T-helper 17 cell (primary cell): Measurements from ENCODE around the gene CTXN3. TPM values are rescaled to one million over a fixed set of nuclear protein-coding genes. Genes with fewer than 3 reads are reported as not detected.

Experiments used
- ATAC-seq: fragments of 150-1000 bp; cut with Tn5 transposase; 2 replicates; pipeline ENCODE4 v1.10.0; 2021; ENCODE audit warnings: mild to moderate bottlenecking, moderate library complexity
- DNase-seq, 3 donors: peaks; one replicate each; pipeline versions ENCODE4 v3.0.0 to v3.0.0-alpha.2; 2020 to 2021
- H3K9me3 ChIP-seq: one replicate; pipeline ENCODE4 v1.7.0; 2013; ENCODE audit warnings: low read length, mild to moderate bottlenecking; ENCODE audit not compliant: control insufficient read depth, poor library complexity, severe bottlenecking
- H3K27ac Mint-ChIP-seq: one replicate; pipeline ENCODE4 v1.8.0; 2022; ENCODE audit warnings: mild to moderate bottlenecking, moderate library complexity, mixed read lengths
- H3K27me3 Mint-ChIP-seq: one replicate; pipeline ENCODE4 v1.8.0; 2022; ENCODE audit warnings: mixed read lengths
- H3K36me3 Mint-ChIP-seq: one replicate; pipeline ENCODE4 v1.8.0; 2022; ENCODE audit warnings: low read depth, mixed read lengths
- H3K4me1 Mint-ChIP-seq: one replicate; pipeline ENCODE4 v1.8.0; 2022; ENCODE audit warnings: mild to moderate bottlenecking, mixed read lengths
- H3K4me3 Mint-ChIP-seq: one replicate; pipeline ENCODE4 v1.8.0; 2022; ENCODE audit warnings: mild to moderate bottlenecking, moderate library complexity, mixed read lengths
- total RNA-seq, 4 donors: library from RNA in 2 of 4; stranded (reverse) in 2 of 4; gene quantifications; one replicate each; pipeline ENCODE4 v1.2.3 and lab custom pipeline; 2022 to 2026

The CTXN3 gene
- total RNA-seq, 2 donors from 2014 or later: not detected

DNA sequence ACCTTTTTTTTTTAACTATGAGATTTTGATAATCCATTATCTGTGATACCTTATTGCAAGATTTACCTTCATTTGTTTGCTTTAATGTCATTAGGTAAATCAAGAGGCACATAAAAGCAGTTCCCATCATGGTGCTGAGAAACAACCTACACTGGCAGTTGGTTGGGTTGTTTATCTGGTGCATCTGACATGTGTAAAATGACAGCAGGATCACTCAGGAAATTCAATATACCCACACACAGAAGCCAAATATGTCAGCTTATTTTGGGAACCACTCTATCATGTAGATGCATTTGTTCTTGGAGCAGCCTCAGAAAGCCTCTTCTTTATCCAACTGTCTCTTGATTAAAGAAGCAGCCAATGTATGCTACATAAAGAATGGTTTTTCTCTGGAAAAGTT, 46.5 kb downstream of the CTXN3 start:
- Mint-ChIP-seq H3K36me3 (no peaks in the 10 kb centered on the region), H3K27ac (no peak overlapping the region), H3K4me1 (no peaks in the 10 kb centered on the region), H3K4me3 (no peak overlapping the region), H3K27me3 (peaks cover 18% of the 10 kb centered on the region)
- DNase-seq: no peak
- no peak for ATAC-seq
- no peaks in the 10 kb centered on the region for H3K9me3 ChIP-seq

GRCh38 chr5:127696683-127697082, 47.8 kb downstream of the CTXN3 start:
- no peak for DNase-seq
- H3K27me3 Mint-ChIP-seq: peaks cover 18% of the 10 kb centered on the region
- no peaks in the 10 kb centered on the region for H3K9me3 ChIP-seq
- ATAC-seq: no peak
- no peak overlapping the region for H3K4me3 Mint-ChIP-seq
- no peaks in the 10 kb centered on the region for H3K4me1 Mint-ChIP-seq
- no peaks in the 10 kb centered on the region for H3K36me3 Mint-ChIP-seq
- no peak overlapping the region for H3K27ac Mint-ChIP-seq

DNA sequence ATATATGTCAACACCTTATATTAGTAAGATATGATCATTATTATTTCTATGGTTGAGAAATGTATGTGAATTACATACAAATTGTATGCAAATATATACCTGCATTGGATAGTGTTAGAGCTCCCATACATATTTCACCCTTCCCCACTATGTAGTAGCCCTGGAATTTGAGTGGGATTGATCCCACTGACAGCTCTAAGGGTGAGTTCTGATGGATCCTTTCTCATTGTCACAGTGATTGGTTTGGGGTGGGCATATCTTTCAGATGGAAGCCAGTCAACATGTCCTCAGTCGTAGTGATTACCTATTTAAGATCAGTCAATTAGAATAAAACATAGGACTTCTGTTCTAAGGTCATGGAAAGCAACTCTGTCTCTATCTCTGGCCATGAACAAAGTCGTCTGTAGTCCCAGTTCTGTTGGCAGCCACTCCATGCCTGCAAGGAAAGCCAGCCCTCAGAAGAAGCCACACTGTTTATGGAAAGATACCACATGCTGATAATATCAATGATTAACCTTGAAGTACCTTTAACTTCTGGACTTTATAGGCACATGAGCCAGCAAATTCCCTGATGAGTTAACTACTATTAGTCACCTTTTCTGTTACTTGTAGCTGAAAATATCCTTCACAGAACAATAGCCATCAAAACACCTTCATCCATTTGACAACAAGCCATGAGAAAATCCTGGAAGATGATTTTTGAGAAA, 49.2 kb downstream of the CTXN3 start:
- no peaks in the 10 kb centered on the region for H3K9me3 ChIP-seq
- DNase-seq (no peak), ATAC-seq (no peak)
- Mint-ChIP-seq H3K4me1 (no peaks in the 10 kb centered on the region), H3K27me3 (peaks cover 16% of the 10 kb centered on the region), H3K27ac (no peak overlapping the region), H3K36me3 (no peaks in the 10 kb centered on the region), H3K4me3 (no peak overlapping the region)

GRCh38 chr5:127699416-127699815, 50.5 kb downstream of the CTXN3 start:
- Mint-ChIP-seq H3K27ac (no peak overlapping the region), H3K4me1 (no peaks in the 10 kb centered on the region), H3K27me3 (peaks cover 12% of the 10 kb centered on the region), H3K4me3 (no peak overlapping the region), H3K36me3 (no peaks in the 10 kb centered on the region)
- H3K9me3 ChIP-seq: no peaks in the 10 kb centered on the region
- ATAC-seq (no peak), DNase-seq (no peak)

DNA sequence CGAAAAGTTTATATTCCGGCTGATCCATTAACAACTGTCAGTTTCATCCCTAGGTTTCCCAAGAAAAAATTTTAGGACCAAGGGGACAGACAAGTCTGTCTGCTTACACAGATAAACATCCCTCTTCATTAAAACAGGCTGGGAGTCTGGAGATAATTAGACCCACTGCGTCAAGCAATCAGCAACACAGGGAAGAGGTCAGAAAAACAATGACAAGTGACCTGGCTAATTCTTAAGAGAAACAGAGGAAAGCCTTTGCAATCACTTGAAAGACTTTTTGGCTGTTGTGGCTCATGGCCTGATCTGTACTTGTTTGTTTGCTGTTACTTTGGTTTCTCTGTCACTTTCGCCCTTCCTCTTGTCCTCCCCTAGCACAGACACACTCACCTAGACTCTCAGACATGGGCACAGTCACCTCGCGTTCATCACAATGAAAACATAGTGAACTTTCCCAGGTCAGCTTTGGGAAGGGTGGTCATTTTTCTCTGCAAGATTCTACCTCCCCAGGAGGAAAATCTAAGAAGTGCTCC, 51.4 kb downstream of the CTXN3 start:
- Mint-ChIP-seq H3K4me1 (no peaks in the 10 kb centered on the region), H3K36me3 (no peaks in the 10 kb centered on the region), H3K27ac (no peak overlapping the region), H3K4me3 (no peak overlapping the region), H3K27me3 (peaks cover 15% of the 10 kb centered on the region)
- ATAC-seq (no peak), DNase-seq (no peak)
- no peaks in the 10 kb centered on the region for H3K9me3 ChIP-seq

DNA sequence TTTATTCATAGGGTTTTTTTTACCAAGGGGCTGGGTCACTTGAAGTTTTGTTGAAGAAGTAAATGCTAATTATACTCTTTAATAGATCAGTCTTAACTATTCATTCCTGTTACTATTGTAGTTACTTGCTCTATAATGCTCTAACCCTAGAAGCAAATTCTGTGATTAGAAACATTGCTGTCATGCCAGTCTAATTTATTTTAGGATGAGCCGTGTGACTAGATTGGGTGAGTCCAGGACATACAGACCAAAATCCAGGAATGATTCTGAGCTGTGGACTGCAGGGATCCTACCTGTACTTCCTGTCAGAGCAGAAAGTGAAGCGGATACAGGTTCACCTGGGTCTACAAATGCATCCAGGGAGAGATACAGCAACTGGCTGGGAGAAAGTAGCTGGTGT, 53.6 kb downstream of the CTXN3 start:
- H3K36me3 Mint-ChIP-seq: no peaks in the 10 kb centered on the region
- H3K4me1 Mint-ChIP-seq: no peaks in the 10 kb centered on the region
- H3K9me3 ChIP-seq: no peaks in the 10 kb centered on the region
- ATAC-seq: no peak
- peaks cover 17% of the 10 kb centered on the region for H3K27me3 Mint-ChIP-seq
- no peak overlapping the region for H3K27ac Mint-ChIP-seq
- DNase-seq: no peak
- no peak overlapping the region for H3K4me3 Mint-ChIP-seq

DNA sequence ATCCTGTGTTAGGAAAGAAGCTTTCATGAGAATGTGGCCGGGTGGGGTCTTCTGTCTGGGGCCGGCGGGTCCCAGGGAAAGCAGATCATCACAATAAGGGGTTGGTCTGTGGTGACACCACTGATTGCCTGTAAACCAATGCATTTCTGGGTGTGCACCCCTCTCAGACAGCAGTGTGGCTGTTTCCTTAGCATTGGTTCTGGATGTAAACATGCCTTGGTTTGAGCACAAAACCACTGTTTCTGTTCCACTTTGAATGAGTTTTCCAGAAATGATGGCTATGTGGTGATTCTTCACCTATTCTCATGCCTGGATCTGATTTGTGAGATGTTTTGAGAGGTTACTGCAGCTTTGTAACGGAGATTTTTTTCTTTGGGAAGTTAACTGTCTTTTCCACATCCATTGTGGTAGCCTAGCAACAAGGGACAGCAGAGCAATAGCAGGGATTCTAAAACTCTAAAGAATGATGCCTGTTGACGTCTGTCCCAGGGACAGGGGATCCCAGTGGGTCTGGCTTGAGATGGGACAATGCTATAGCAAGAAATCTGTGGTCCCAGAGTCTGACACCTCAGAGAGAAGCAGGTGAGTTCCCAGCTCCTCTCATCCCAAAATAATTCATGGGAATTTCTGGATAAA, 54.2 kb downstream of the CTXN3 start, which contains the start of gene CCDC192:
TSS of gene CCDC192 (plus strand) at position 466 of the 636 bp plus-strand sequence. CDS start at position 521, 55 bp downstream.
- no peaks in the 10 kb centered on the region for H3K9me3 ChIP-seq
- H3K27me3 Mint-ChIP-seq: peaks cover 17% of the 10 kb centered on the region
- H3K27ac Mint-ChIP-seq: no peak within 1 kb of the TSS
- DNase-seq: no peak
- no peak within 1 kb of the TSS for H3K4me3 Mint-ChIP-seq
- no peaks in the 10 kb centered on the region for H3K36me3 Mint-ChIP-seq
- no peaks in the 10 kb centered on the region for H3K4me1 Mint-ChIP-seq
- ATAC-seq: no peak

DNA sequence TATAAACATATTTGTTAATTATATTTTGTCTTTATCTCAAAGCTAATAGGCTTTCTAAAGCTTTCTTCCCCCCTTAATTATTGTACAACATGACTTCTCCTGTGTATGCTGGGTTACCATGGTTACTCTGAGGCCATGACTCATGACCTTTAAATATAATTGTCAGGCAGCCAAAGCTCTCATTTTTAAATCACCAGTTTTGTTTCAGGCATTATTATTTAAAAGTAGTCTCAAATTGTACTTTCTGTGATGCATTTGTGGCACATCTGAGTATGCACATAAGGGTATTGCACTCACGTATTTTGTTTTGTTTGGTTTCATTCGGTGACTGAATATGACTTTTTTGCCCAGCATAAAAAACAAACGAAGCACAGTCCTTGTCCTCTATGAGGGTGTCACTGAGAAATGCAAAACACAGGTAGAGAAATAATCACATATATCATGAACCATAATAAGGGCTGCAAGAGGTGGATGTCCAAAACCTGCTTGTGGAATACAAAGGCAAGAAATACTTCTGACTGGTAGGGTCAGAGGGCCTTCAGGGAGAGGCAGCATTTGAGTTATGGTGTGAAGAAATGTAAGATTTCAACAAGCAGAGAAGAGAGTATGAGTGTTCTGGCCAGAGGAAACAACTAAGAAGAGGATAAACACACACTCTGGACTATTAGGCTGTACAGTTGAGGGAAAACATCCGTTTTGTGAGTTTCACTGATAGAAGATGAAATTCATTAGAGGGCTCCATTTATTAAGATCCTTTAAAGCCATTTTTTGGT, 56.4 kb downstream of the CTXN3 start:
- Mint-ChIP-seq H3K36me3 (no peaks in the 10 kb centered on the region), H3K27ac (no peak overlapping the region), H3K4me1 (no peaks in the 10 kb centered on the region)

GRCh38 chr5:127706691-127707090, 57.8 kb downstream of the CTXN3 start:
- H3K27ac Mint-ChIP-seq: no peak overlapping the region
- DNase-seq (no peak), ATAC-seq (no peak)
- H3K9me3 ChIP-seq: no peaks in the 10 kb centered on the region
- H3K36me3 Mint-ChIP-seq: no peaks in the 10 kb centered on the region
- H3K4me1 Mint-ChIP-seq: no peaks in the 10 kb centered on the region
- no peak overlapping the region for H3K4me3 Mint-ChIP-seq
- peaks cover 17% of the 10 kb centered on the region for H3K27me3 Mint-ChIP-seq

More for the DNA sequence above, 56.4 kb downstream of the CTXN3 start:
- ATAC-seq (no peak), DNase-seq (no peak)
- peaks cover 17% of the 10 kb centered on the region for H3K27me3 Mint-ChIP-seq
- no peak overlapping the region for H3K4me3 Mint-ChIP-seq
- no peaks in the 10 kb centered on the region for H3K9me3 ChIP-seq

DNA sequence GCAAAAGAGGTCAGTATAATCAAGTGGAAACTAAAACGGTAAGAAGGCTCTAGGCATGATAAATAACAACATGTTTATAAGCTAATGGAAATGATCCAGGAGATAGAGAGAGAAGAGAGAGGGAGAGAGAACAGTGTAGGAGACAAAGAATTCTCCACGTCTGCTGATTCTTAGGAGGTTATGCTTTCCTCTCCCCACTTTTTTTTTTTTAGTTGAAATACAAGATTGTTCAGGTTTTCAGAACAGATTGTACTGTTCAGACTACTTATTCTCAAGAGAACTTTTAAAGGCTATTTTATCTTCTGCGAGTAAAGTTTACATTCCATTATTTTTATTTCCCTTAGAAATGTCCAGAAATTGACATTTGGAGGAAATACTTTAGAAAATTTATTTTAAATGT, 58.3 kb downstream of the CTXN3 start:
- H3K27ac Mint-ChIP-seq: no peak overlapping the region
- no peaks in the 10 kb centered on the region for H3K36me3 Mint-ChIP-seq
- H3K4me3 Mint-ChIP-seq: no peak overlapping the region
- ATAC-seq: no peak
- H3K9me3 ChIP-seq: no peaks in the 10 kb centered on the region
- DNase-seq: no peak
- peaks cover 17% of the 10 kb centered on the region for H3K27me3 Mint-ChIP-seq
- peaks cover 1% of the 10 kb centered on the region for H3K4me1 Mint-ChIP-seq

Other genes with a start within 250 kb of the CTXN3 start
- 10 to 100 TPM; 38.5 to 41.2 TPM for gene PRRC1, start 131.4 kb upstream of the CTXN3 start, total RNA-seq
- gene CCDC192, start 54.3 kb downstream of the CTXN3 start, total RNA-seq: under 1 TPM in 1 of 2 donors, not detected in 1; 0.45 TPM